ENCODE measurements around the gene KHDRBS2. TPM values are rescaled to one million over a fixed set of nuclear protein-coding genes. Genes with fewer than 3 reads are reported as not detected.

KHDRBS2 gene
- total RNA-seq, 4 donors from 2014 or later: not detected

DNA sequence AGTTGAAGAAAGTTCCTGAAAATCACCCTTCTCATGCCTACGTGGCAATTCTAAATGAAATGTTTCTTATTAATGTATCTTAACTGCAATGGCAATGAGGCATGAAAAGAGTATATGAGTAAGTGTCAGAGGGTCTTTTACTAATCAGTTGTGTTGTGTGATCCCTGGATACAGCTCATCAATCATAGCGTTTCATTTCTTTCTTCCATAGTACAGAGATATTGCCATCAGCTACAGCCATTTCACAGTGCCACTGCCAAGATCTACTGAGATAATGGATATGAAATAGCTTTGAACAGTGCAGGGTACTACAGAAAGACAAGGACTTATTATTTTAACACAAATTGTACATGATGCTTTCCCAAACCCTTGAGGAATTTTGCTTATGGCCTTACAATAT is 450.8 kb downstream of the KHDRBS2 start:
- TF ChIP-seq POLR2A (IDR thresholded peaks at IDR 0.05) (no peak), CTCF (IDR thresholded peaks at IDR 0.05) (no peak)
- H3K27me3 ChIP-seq: no peaks in the 10 kb centered on the region
- WGBS, 2 donors: 49 to 51% methylated on average over 2 of the region's 2 CpGs
- DNase-seq: no peak
- intact Hi-C loops (cut with DNase I): no loop called here
- no peaks in the 10 kb centered on the region for H3K9me3 ChIP-seq
- H3K27ac ChIP-seq: no peak overlapping the region
- H3K4me3 ChIP-seq: no peak overlapping the region
- H3K36me3 ChIP-seq: no peaks in the 10 kb centered on the region
- no peaks in the 10 kb centered on the region for H3K4me1 ChIP-seq

- Histone ChIP-seq H3K27me3 (no peaks in the 10 kb centered on the region), H3K9me3 (no peaks in the 10 kb centered on the region), H3K27ac (no peak overlapping the region), H3K4me1 (no peaks in the 10 kb centered on the region), H3K36me3 (no peaks in the 10 kb centered on the region), H3K4me3 (no peak overlapping the region)
- TF ChIP-seq CTCF (IDR thresholded peaks at IDR 0.05) (no peak), POLR2A (IDR thresholded peaks at IDR 0.05) (no peak)
- DNase-seq: no peak
- WGBS, 2 donors: 26 to 46% methylated on average over 2 of the region's 2 CpGs
- intact Hi-C loops (cut with DNase I): no loop called here
Observed at GRCh38 chr6:61833176-61833755, 452.8 kb downstream of the KHDRBS2 start.

DNA sequence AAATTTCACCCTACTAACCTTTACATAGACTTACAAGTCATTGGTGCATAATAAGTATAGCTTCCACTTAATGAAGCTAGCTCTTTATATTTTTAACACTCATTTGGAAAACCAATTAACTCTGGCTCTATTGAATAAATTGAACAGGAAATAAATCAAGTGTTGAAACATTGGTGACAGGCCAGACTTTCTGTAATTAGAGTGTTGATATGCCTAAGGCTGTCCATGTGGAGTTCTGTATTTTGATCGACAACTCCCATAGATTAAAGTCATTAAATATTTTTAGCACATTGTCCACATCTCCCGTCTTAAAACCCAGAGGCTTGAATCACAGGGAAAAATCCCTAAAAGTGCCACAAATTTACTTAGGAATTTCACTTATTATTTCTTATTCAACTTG is 468.3 kb downstream of the KHDRBS2 start:
- intact Hi-C loops (cut with DNase I): no loop called here
- 69 to 72% methylated on average over 2 of the region's 2 CpGs for WGBS, 2 donors
- Histone ChIP-seq H3K9me3 (no peaks in the 10 kb centered on the region), H3K36me3 (no peaks in the 10 kb centered on the region), H3K27ac (no peak overlapping the region), H3K27me3 (no peaks in the 10 kb centered on the region), H3K4me1 (no peaks in the 10 kb centered on the region), H3K4me3 (no peak overlapping the region)
- no peak for DNase-seq
- no peak for TF ChIP-seq CTCF (IDR thresholded peaks at IDR 0.05)
- no peak for TF ChIP-seq POLR2A (IDR thresholded peaks at IDR 0.05)

DNA sequence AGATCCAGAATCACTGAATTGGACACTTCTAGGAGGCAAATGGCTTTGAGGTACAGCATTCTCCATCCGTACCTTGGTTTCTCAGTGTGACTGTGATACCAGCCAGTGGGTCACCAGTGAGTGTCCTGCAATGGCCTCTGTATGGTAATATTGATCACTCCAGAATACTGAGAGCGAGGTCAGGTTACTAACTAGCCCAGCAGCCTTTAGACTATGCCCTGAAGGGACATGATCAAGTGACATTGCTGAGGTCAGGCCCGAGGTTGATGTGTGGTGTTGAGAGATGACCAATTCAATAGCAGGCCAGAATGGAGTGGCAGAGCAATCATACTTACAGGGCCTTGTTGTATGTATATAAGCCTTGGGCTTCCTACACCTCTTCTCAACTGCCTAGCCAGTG is 476.0 kb downstream of the KHDRBS2 start:
- no peaks in the 10 kb centered on the region for H3K27me3 ChIP-seq

More for the DNA sequence above, 476.0 kb downstream of the KHDRBS2 start:
- Histone ChIP-seq H3K9me3 (peaks cover 0 to 3% (median 1%) of the 10 kb centered on the region in 3 donors), H3K36me3 (no peaks in the 10 kb centered on the region), H3K4me3 (no peak overlapping the region), H3K4me1 (no peaks in the 10 kb centered on the region), H3K27ac (no peak overlapping the region)
- DNase-seq: no peak
- no peak for TF ChIP-seq POLR2A (IDR thresholded peaks at IDR 0.05)
- no peak for TF ChIP-seq CTCF (IDR thresholded peaks at IDR 0.05)
- intact Hi-C loops (cut with DNase I): no loop called here
- whole genome bisulfite sequencing, 2 donors: 56 to 69% methylated on average over 3 of the region's 3 CpGs
